Kidney epithelial cell (primary cell): ENCODE data around the gene PCK2. TPM values are rescaled to one million over a fixed set of nuclear protein-coding genes. Genes with fewer than 3 reads are reported as not detected.

Experiments used
- DNase-seq: peaks from one replicate; pipeline ENCODE4 v3.0.0-alpha.2; 2010; ENCODE audit warnings: low read depth
- H3K27me3 ChIP-seq: 2 replicates; pipeline ENCODE4 v1.6.0; 2011; ENCODE audit warnings: low read length; ENCODE audit not compliant: control insufficient read depth, insufficient read depth
- H3K36me3 ChIP-seq: 2 replicates; pipeline ENCODE4 v1.5.1; 2011; ENCODE audit warnings: low read length; ENCODE audit not compliant: control insufficient read depth, insufficient read depth
- H3K4me3 ChIP-seq: 2 replicates; pipeline ENCODE4 v1.5.1; 2011; ENCODE audit warnings: low read depth, mild to moderate bottlenecking, control low read depth, low read length
- total RNA-seq: library from RNA; depleted of rRNA; stranded (reverse); fragments of >200 nt; gene quantifications from 2 replicates; pipeline ENCODE4 v1.2.3, GENCODE V29; 2015
- TF ChIP-seq, protein P1 (sequence below): IDR thresholded peaks from 2 replicates; pipeline ENCODE4 v1.5.1; 2011; ENCODE audit warnings: mild to moderate bottlenecking, moderate library complexity, low read length, control low read depth, inconsistent platforms; ENCODE audit not compliant: insufficient read depth, poor library complexity, severe bottlenecking

The PCK2 gene
- total RNA-seq, 1 donor from 2014 or later: 127 TPM

- Histone ChIP-seq H3K27me3 (no peaks in the 10 kb centered on the region), H3K36me3 (no peaks in the 10 kb centered on the region), H3K4me3 (no peak overlapping the region)
- DNase-seq: no peak
- TF ChIP-seq, protein P1, sequence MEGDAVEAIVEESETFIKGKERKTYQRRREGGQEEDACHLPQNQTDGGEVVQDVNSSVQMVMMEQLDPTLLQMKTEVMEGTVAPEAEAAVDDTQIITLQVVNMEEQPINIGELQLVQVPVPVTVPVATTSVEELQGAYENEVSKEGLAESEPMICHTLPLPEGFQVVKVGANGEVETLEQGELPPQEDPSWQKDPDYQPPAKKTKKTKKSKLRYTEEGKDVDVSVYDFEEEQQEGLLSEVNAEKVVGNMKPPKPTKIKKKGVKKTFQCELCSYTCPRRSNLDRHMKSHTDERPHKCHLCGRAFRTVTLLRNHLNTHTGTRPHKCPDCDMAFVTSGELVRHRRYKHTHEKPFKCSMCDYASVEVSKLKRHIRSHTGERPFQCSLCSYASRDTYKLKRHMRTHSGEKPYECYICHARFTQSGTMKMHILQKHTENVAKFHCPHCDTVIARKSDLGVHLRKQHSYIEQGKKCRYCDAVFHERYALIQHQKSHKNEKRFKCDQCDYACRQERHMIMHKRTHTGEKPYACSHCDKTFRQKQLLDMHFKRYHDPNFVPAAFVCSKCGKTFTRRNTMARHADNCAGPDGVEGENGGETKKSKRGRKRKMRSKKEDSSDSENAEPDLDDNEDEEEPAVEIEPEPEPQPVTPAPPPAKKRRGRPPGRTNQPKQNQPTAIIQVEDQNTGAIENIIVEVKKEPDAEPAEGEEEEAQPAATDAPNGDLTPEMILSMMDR: no peak
Measured at GRCh38 chr14:24126939-24127338, 32.8 kb downstream of the PCK2 start.

GRCh38 chr14:24127673-24128072 lies 33.6 kb downstream of the PCK2 start:
- TF ChIP-seq, protein P1: no peak
- H3K36me3 ChIP-seq: no peaks in the 10 kb centered on the region
- DNase-seq: no peak
- H3K27me3 ChIP-seq: no peaks in the 10 kb centered on the region
- no peak overlapping the region for H3K4me3 ChIP-seq

DNA sequence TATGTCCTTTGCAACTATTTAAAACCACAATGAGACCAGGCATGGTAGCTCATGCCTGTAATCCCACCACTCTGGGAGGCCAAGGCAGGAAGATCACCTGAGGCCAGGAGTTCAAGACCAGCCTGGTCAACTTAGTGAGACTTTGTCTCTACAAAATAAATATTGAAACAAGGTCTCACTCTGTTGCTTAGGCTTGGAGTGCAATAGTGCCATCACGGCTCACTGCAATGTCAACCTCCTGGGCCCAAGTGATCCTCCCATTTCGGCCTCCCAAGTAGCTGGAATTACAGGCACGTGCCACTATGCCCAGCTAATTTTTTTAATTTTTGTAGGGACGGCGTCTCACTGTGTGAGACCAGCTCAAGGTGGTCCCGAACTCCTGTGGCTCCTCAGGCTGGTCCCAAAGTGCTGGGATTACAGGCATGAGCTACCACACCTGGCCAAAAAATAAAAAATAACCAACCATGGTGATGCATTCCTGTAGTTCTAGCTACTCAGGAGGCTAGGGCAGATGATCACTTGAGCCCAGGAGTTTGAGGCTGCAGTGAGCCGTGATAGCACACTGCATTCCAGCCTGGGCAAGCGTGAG lies 35.4 kb downstream of the PCK2 start:
- H3K27me3 ChIP-seq: no peaks in the 10 kb centered on the region
- DNase-seq: no peak
- no peak overlapping the region for H3K4me3 ChIP-seq
- H3K36me3 ChIP-seq: no peaks in the 10 kb centered on the region
- TF ChIP-seq, protein P1: no peak

GRCh38 chr14:24130380-24130716 lies 36.2 kb downstream of the PCK2 start, which contains the start of gene FITM1:
Gene FITM1 (plus strand): TSS chr14:24130659. CDS start chr14:24131564, 905 bp downstream.
- H3K36me3 ChIP-seq: no peaks in the 10 kb centered on the region
- TF ChIP-seq, protein P1: no peak
- H3K4me3 ChIP-seq: no peak within 1 kb of the TSS
- H3K27me3 ChIP-seq: no peaks in the 10 kb centered on the region
- DNase-seq: no peak

- no peak overlapping the region for H3K4me3 ChIP-seq
- TF ChIP-seq, protein P1: no peak
- no peak for DNase-seq
- H3K36me3 ChIP-seq: no peaks in the 10 kb centered on the region
- no peaks in the 10 kb centered on the region for H3K27me3 ChIP-seq
Measured at GRCh38 chr14:24130717-24131548, 36.8 kb downstream of the PCK2 start.
